ENCODE results near the gene KCTD11.

Gene KCTD11

DNA sequence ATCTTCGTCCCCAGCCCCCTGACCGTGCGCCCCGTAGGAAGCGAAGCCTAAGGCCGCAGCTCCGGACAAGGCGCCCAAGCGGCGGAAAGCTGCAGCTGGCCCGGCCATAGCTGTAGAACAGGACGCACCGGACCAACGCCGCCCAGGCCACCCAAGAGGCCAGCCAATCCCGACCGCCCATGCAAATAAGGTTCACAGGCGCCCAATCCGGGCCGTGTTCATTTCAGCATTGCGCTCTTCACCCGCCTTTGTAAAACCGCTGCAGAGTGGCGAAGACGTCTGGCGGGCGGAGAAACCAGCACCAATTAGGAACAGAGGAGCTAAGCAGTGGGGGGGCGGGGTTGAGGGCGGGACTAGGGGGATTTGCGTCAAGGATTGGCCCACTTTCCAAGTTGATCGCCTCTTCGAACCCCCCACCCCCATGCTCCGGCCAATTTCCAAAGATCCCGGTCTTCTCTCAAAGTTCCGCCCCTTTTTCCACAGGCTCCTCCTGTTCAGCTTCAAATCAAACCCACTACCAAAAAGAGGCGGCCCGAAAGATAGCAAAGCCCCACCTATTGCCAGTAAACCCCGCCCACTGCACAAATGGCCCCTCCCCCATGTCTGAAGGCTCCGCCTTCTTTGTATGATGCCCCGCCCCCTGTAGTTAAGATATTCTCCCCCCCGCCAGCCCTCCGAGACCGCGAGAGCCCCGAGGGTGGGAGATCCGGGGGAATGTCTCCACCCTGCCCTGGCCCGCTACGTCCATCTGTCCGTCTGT lies 52.2 kb downstream of the KCTD11 start, which contains the start of gene TMEM256:
Gene TMEM256 (minus strand): TSS at position 121 of the 760 bp plus-strand sequence. CDS start 13 bp downstream, at position 108.
- DNase-seq (ENCODE audit: low read depth in 3 of 3): peak; percentile 90 to 93 (median 91)

All from stimulated activated CD4-positive, alpha-beta T cell treated with anti-CD3 and anti-CD28 coated beads, TNF-alpha, amount 100 ng/mL, for 4 hours (primary cell).